Choroid plexus epithelial cell (primary cell): ENCODE data around the gene PLCH1.

Experiments used
- DNase-seq: peaks from one replicate; pipeline ENCODE4 v3.0.0-alpha.2; 2010; ENCODE audit warnings: low read depth
- H3K4me3 ChIP-seq: 2 replicates; pipeline ENCODE4 v1.5.1; 2011; ENCODE audit warnings: low read depth, mild to moderate bottlenecking, control low read depth, low read length, moderate library complexity
- CTCF ChIP-seq: conservative IDR thresholded peaks from 2 replicates; pipeline ENCODE4 v1.5.1; 2011; ENCODE audit warnings: low read depth, mild to moderate bottlenecking, control low read depth, inconsistent platforms, low read length, moderate library complexity

PLCH1 gene

GRCh38 chr3:155327871-155328270 lies 417.0 kb downstream of the PLCH1 start:
- no peak for DNase-seq
- no peak overlapping the region for H3K4me3 ChIP-seq
- no peak for TF ChIP-seq CTCF

- no peak for DNase-seq
- H3K4me3 ChIP-seq = no peak overlapping the region
- TF ChIP-seq CTCF = no peak
Measured at GRCh38 chr3:155327430-155327829, 417.4 kb downstream of the PLCH1 start.

- no peak for TF ChIP-seq CTCF
- H3K4me3 ChIP-seq = no peak overlapping the region
- DNase-seq = no peak
Measured at GRCh38 chr3:155326901-155327300, 418.0 kb downstream of the PLCH1 start.

DNA sequence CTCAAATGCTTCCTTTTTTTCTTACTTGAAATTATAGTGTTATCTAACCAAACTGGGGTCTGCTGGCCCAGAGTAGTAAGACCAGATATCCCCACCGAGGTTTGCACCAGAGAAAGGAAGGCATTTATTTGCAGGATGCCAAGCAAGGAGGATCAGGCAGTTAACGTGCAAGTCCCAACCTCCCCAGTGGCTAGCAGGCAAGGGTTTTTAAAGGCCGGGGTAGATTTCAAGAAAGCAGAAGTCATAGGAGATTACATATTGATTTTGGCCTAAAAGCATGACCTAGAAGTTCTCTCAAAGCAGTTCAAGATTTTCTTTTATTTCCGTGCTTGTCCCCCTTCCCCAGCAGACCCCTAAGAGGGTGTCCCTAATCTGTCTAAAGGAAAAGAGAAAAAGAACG lies 418.6 kb downstream of the PLCH1 start:
- no peak overlapping the region for H3K4me3 ChIP-seq
- no peak for DNase-seq
- no peak for TF ChIP-seq CTCF
